ENCODE results near the gene TOB2. TPM values are rescaled to one million over a fixed set of nuclear protein-coding genes. Genes with fewer than 3 reads are reported as not detected.

Gene TOB2
- total and polyA plus RNA-seq, 8 donors, result 38.9 to 62.6 (median 48.3) TPM

DNA sequence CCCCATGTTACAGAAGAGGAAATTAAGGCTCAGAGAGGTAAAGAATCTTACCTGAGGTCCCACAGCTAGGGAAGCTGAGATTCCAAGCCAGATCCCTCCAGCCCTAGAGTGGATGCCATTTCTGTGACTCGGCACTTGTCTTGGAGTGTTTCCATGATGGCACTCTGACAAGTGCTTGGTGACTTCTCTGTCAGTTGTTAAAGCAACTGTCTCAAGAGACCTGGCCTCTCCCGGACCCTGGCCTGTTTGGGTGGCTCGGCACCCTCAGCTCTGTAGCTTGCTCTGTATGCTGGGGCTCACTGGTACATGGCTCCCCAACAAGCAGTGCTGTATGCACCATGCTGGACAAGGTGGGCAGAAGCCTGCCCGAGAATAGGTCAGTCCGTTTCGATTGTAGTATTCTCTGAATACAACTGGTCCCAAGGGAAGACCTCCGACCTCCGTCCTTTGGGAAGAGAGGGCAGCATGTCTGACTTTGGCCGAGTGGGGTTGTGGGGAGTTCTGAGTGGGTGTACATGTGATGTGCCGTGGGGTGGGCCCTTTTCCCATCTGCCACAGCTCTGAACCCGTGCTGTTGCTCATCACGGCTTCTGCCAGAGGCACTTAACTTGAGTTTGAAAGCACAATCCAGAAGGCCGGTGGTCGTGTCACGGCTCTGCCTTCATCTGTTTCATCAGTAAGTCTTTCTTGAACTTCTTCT is 34.7 kb upstream of the TOB2 start:
- Histone ChIP-seq H3K36me3 (peaks cover 0 to 11% of the 10 kb centered on the region in 2 donors), H3K27me3 (no peaks in the 10 kb centered on the region), H3K4me3 (no peak overlapping the region), H3K4me1 (peaks cover 13 to 53% of the 10 kb centered on the region in 2 donors), H3K9me3 (no peaks in the 10 kb centered on the region), H3K27ac (peak overlapping the region in 1 of 2 donors; percentile 28)
- intact Hi-C loops (cut with DNase I), result no loop called here
- DNase-seq, result peak in 1 of 4 donors; percentile 38
- ATAC-seq, result peak; percentile 56
- TF ChIP-seq, protein P1, sequence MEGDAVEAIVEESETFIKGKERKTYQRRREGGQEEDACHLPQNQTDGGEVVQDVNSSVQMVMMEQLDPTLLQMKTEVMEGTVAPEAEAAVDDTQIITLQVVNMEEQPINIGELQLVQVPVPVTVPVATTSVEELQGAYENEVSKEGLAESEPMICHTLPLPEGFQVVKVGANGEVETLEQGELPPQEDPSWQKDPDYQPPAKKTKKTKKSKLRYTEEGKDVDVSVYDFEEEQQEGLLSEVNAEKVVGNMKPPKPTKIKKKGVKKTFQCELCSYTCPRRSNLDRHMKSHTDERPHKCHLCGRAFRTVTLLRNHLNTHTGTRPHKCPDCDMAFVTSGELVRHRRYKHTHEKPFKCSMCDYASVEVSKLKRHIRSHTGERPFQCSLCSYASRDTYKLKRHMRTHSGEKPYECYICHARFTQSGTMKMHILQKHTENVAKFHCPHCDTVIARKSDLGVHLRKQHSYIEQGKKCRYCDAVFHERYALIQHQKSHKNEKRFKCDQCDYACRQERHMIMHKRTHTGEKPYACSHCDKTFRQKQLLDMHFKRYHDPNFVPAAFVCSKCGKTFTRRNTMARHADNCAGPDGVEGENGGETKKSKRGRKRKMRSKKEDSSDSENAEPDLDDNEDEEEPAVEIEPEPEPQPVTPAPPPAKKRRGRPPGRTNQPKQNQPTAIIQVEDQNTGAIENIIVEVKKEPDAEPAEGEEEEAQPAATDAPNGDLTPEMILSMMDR (IDR thresholded peaks at IDR 0.05), result no peak

DNA sequence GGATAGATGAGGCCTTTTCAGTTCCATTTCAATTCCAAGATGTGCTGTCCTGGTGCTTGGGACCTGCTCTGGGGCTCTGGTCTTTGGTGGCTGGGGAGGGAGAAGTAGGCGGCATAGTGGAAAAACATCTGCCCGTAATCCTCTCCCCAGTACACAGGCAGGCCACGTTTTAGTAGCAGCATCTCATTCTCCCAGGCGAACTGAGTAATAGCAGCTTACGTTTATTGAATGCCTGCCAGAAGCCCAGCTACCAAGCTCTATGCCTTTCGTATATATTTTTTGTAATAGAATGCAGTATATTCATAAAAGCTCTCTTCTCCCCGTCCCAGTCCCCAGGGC is 33.8 kb upstream of the TOB2 start:
- DNase-seq (no peak), ATAC-seq (no peak)
- TF ChIP-seq, protein P1 (IDR thresholded peaks at IDR 0.05), result no peak
- peaks cover 0 to 11% of the 10 kb centered on the region in 2 donors for H3K36me3 ChIP-seq
- H3K4me3 ChIP-seq, result no peak overlapping the region
- intact Hi-C loops (cut with DNase I), result no loop called here
- no peaks in the 10 kb centered on the region for H3K27me3 ChIP-seq
- H3K4me1 ChIP-seq, result peaks cover 13 to 54% of the 10 kb centered on the region in 2 donors
- peak overlapping the region in 1 of 2 donors; percentile 28 for H3K27ac ChIP-seq
- H3K9me3 ChIP-seq, result no peaks in the 10 kb centered on the region

DNA sequence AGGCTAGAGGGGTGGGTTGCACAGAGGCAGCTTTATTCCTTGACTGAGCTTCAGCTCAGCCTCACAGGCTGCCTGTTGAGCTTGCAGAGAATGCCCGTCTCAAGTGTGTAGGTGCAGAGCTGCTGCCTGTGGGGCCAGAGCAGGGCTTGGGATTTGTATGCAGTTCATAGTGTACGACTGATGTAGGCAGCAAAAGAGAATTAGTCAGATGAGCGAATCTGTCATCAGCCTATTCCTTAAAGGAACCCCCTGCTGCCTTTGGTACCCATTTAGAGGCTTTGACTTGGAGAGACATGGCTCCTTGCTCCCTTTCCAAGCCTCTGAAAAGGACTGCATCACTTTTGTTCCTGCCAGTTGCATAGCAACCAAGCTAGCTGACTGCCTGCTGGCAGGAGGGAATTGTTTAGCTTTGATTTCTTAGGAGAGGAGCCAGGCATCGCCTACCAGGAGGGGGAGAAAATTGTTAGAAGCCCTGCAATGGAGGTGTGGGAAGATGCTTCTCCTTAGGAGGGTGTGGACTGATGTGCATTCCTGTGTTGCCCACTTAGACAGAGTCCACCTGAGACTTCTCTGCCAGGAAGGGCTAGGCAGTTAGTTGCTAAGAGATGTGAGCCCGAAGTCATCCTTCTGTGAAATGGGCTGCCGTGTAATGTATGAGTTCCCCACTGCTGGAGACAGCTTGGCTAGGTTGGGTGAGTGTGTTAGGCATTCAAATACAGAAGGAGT is 33.2 kb upstream of the TOB2 start:
- Histone ChIP-seq H3K27ac (peak overlapping the region in 1 of 2 donors; percentile 38), H3K27me3 (no peaks in the 10 kb centered on the region), H3K9me3 (no peaks in the 10 kb centered on the region), H3K4me3 (no peak overlapping the region), H3K36me3 (peaks cover 0 to 11% of the 10 kb centered on the region in 2 donors), H3K4me1 (peaks cover 13 to 49% of the 10 kb centered on the region in 2 donors)
- intact Hi-C loops (cut with DNase I), result no loop called here
- DNase-seq (peak in 1 of 4 donors; percentile 12), ATAC-seq (peak; percentile 25)
- TF ChIP-seq, protein P1 (IDR thresholded peaks at IDR 0.05), result no peak

DNA sequence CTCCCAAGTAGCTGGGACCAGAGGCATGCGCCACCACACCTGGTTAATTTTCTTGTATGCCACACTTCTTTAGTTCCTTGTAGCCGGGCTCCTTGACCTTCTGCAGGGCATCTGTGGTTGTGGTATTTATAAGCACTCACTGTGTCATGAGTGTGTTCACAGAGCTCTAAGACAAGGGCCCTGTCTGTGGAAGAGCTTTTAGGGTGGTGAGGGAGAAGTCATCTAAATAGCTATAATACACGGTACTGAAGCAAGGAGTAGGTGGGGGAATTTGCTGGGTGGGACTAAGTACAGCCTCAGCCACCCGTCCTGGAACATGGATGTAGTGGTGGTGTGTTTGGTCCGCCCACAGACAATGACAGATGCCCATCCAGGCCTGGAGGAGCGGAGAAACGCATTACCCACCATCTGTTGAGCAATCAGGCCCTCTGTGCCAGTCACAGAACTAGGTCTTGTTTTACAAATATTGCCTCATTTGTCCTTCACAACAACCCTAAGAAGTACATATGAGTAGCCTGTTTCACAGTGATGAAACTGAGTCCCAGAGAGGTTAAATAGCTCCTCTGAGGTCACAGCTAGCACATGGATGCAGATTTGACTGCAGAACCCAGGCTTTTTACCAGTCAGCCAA is 32.4 kb upstream of the TOB2 start:
- Histone ChIP-seq H3K4me3 (no peak overlapping the region), H3K36me3 (peaks cover 0 to 11% of the 10 kb centered on the region in 2 donors), H3K4me1 (peaks cover 13 to 45% of the 10 kb centered on the region in 2 donors), H3K27ac (peak overlapping the region in 1 of 2 donors; percentile 48), H3K27me3 (no peaks in the 10 kb centered on the region), H3K9me3 (no peaks in the 10 kb centered on the region)
- TF ChIP-seq, protein P1 (IDR thresholded peaks at IDR 0.05), result no peak
- ATAC-seq (peak; percentile 71), DNase-seq (peak in 1 of 4 donors; percentile 41)
- intact Hi-C loops (cut with DNase I), result no loop called here

DNA sequence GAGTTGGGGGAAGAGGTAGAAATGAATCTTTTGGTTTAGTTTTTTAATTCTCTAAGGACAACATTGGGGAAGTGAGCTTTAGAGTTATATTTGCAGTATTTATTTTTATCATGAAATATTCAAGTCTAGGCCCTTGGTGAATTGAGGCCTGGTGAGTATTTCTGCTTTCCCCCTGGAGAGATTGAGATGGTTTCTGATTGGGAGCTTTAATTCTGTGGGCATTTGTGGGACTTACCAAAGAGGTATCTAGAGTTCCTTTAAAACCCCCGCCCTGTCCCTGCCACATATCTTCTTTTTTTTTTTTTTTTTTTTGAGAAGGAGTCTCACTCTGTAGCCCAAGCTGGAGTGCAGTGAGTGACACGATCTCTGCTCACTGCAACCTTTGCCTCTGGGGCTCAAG is 31.9 kb upstream of the TOB2 start:
- DNase-seq (no peak), ATAC-seq (no peak)
- H3K4me1 ChIP-seq, result peaks cover 13 to 45% of the 10 kb centered on the region in 2 donors
- H3K27me3 ChIP-seq, result no peaks in the 10 kb centered on the region
- peaks cover 0 to 11% of the 10 kb centered on the region in 2 donors for H3K36me3 ChIP-seq
- TF ChIP-seq, protein P1 (IDR thresholded peaks at IDR 0.05), result no peak
- intact Hi-C loops (cut with DNase I), result no loop called here
- no peaks in the 10 kb centered on the region for H3K9me3 ChIP-seq
- peak overlapping the region in 1 of 2 donors; percentile 48 for H3K27ac ChIP-seq
- H3K4me3 ChIP-seq, result no peak overlapping the region

All from left lung (tissue), 10 donors.